Measurements from ENCODE around the gene TBC1D8.
"Not testable (repeated sequence)": the region's sequence is repeated elsewhere in the genome, so short reads cannot be mapped to it uniquely, and the experiment has no call there.

The TBC1D8 gene

GRCh38 chr2:101168706-101169105, 17.5 kb upstream of the TBC1D8 start:
- H3K79me2 ChIP-seq (ENCODE audit: control insufficient read depth, low read length): no peaks in the 10 kb centered on the region
- no peak for TF ChIP-seq CTCF (IDR thresholded peaks at IDR 0.05; ENCODE audit: low read depth, low read length, poor library complexity, severe bottlenecking)
- TF ChIP-seq EZH2phosphoT487 (IDR thresholded peaks at IDR 0.05; ENCODE audit: borderline replicate concordance, low read length): no peak
- no peaks in the 10 kb centered on the region for H4K20me1 ChIP-seq (ENCODE audit: control insufficient read depth, insufficient read depth, low read depth, low read length)
- H3K27me3 ChIP-seq (ENCODE audit: control insufficient read depth, low read length): no peaks in the 10 kb centered on the region
- H3F3A ChIP-seq (ENCODE audit: control insufficient read depth, insufficient read depth): no peaks in the 10 kb centered on the region
- no peaks in the 10 kb centered on the region for H3K9me2 ChIP-seq (replicated peaks; ENCODE audit: control insufficient read depth, low read length)
- H3K4me2 ChIP-seq (ENCODE audit: low read length): no peak overlapping the region
- H3K27ac ChIP-seq (ENCODE audit: low read depth, low read length): no peak overlapping the region
- no peaks in the 10 kb centered on the region for H3K36me3 ChIP-seq (ENCODE audit: control insufficient read depth, low read length)
- H3K4me1 ChIP-seq (ENCODE audit: control insufficient read depth, low read length): no peaks in the 10 kb centered on the region
- H3K9me3 ChIP-seq (ENCODE audit: control insufficient read depth, insufficient read depth, low read length): peaks cover 3% of the 10 kb centered on the region
- H3K4me3 ChIP-seq (ENCODE audit: low read length): no peak overlapping the region

- not testable (repeated sequence) for H3K36me3 ChIP-seq (ENCODE audit: control insufficient read depth, low read length); H3K9me2 ChIP-seq (replicated peaks; ENCODE audit: control insufficient read depth, low read length); H3F3A ChIP-seq (ENCODE audit: control insufficient read depth, insufficient read depth); H4K20me1 ChIP-seq (ENCODE audit: control insufficient read depth, insufficient read depth, low read depth, low read length); H3K27me3 ChIP-seq (ENCODE audit: control insufficient read depth, low read length); H3K27ac ChIP-seq (ENCODE audit: low read depth, low read length); H3K79me2 ChIP-seq (ENCODE audit: control insufficient read depth, low read length); H3K4me3 ChIP-seq (ENCODE audit: low read length); H3K4me2 ChIP-seq (ENCODE audit: low read length); H3K9me3 ChIP-seq (ENCODE audit: control insufficient read depth, insufficient read depth, low read length); H3K4me1 ChIP-seq (ENCODE audit: control insufficient read depth, low read length)
Observed at GRCh38 chr2:101167532-101167931, 16.4 kb upstream of the TBC1D8 start.

- no peaks in the 10 kb centered on the region for H3K79me2 ChIP-seq (ENCODE audit: control insufficient read depth, low read length)
- no peak overlapping the region for H3K4me3 ChIP-seq (ENCODE audit: low read length)
- H3K4me1 ChIP-seq (ENCODE audit: control insufficient read depth, low read length): no peaks in the 10 kb centered on the region
- H3K4me2 ChIP-seq (ENCODE audit: low read length): no peak overlapping the region
- H3K27me3 ChIP-seq (ENCODE audit: control insufficient read depth, low read length): no peaks in the 10 kb centered on the region
- no peaks in the 10 kb centered on the region for H3K36me3 ChIP-seq (ENCODE audit: control insufficient read depth, low read length)
- H3K27ac ChIP-seq (ENCODE audit: low read depth, low read length): no peak overlapping the region
- no peak for TF ChIP-seq EZH2phosphoT487 (IDR thresholded peaks at IDR 0.05; ENCODE audit: borderline replicate concordance, low read length)
- H3F3A ChIP-seq (ENCODE audit: control insufficient read depth, insufficient read depth): no peaks in the 10 kb centered on the region
- H4K20me1 ChIP-seq (ENCODE audit: control insufficient read depth, insufficient read depth, low read depth, low read length): no peaks in the 10 kb centered on the region
- no peaks in the 10 kb centered on the region for H3K9me3 ChIP-seq (ENCODE audit: control insufficient read depth, insufficient read depth, low read length)
- no peaks in the 10 kb centered on the region for H3K9me2 ChIP-seq (replicated peaks; ENCODE audit: control insufficient read depth, low read length)
Observed at GRCh38 chr2:101164021-101164420, 12.8 kb upstream of the TBC1D8 start.

GRCh38 chr2:101162561-101163330, 11.6 kb upstream of the TBC1D8 start:
- no peaks in the 10 kb centered on the region for H3K36me3 ChIP-seq (ENCODE audit: control insufficient read depth, low read length)
- no peaks in the 10 kb centered on the region for H3K9me3 ChIP-seq (ENCODE audit: control insufficient read depth, insufficient read depth, low read length)
- no peaks in the 10 kb centered on the region for H4K20me1 ChIP-seq (ENCODE audit: control insufficient read depth, insufficient read depth, low read depth, low read length)
- H3K27ac ChIP-seq (ENCODE audit: low read depth, low read length): no peak overlapping the region
- no peaks in the 10 kb centered on the region for H3K27me3 ChIP-seq (ENCODE audit: control insufficient read depth, low read length)
- H3K4me3 ChIP-seq (ENCODE audit: low read length): no peak overlapping the region
- no peak for TF ChIP-seq CTCF (IDR thresholded peaks at IDR 0.05; ENCODE audit: low read depth, low read length, poor library complexity, severe bottlenecking)
- no peak for TF ChIP-seq EZH2phosphoT487 (IDR thresholded peaks at IDR 0.05; ENCODE audit: borderline replicate concordance, low read length)
- no peaks in the 10 kb centered on the region for H3F3A ChIP-seq (ENCODE audit: control insufficient read depth, insufficient read depth)
- no peaks in the 10 kb centered on the region for H3K9me2 ChIP-seq (replicated peaks; ENCODE audit: control insufficient read depth, low read length)
- no peak overlapping the region for H3K4me2 ChIP-seq (ENCODE audit: low read length)
- no peaks in the 10 kb centered on the region for H3K79me2 ChIP-seq (ENCODE audit: control insufficient read depth, low read length)
- H3K4me1 ChIP-seq (ENCODE audit: control insufficient read depth, low read length): no peaks in the 10 kb centered on the region

Measured in DOHH2 (cell line).